ENCODE results near the gene IL27RA. TPM values are rescaled to one million over a fixed set of nuclear protein-coding genes. Genes with fewer than 3 reads are reported as not detected.

The IL27RA gene
- total RNA-seq, 2 donors from 2014 or later: 34.9 to 44.0 TPM

DNA sequence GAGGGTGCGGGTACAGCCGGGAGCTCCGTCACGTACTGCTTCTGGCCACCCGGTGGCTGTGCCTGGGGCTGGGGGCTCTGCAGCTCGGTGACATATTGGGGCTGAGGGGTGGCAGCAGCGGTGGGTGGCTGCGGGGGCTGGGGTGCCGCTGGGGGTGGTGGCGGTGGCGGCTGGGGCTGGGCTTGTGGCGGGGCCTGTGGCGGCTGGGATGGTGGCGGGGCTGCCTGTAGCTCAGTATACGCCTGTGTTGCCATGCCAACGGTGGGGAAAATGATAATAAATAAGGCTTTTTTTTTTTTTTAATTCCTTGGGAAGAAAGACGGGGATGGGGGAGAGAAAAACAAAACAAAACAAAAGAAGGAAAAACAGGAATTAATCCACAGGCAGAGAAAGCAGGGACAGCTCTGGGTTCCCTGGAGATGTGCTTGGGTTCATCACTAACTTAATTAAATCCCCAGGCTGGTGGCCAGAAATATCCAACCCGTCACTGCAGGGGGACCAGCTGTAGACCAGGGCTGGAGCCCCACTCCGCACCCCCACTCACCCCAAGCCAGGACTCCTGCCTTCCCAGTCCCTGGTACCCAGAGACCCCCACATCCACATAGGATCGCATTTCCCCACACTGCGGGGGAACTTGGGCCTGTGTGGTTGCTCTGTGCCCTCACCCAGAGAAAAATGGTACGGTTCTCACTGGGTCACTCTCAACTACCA lies 37.8 kb upstream of the IL27RA start:
- Mint-ChIP-seq H3K4me3 (no peak overlapping the region), H3K36me3 (no peaks in the 10 kb centered on the region), H3K9me3 (no peaks in the 10 kb centered on the region), H3K4me1 (ENCODE audit: low read depth in 2 of 2) (peaks cover 0 to 17% of the 10 kb centered on the region in 2 donors), H3K27ac (no peak overlapping the region), H3K27me3 (no peaks in the 10 kb centered on the region)
- no peak for DNase-seq (ENCODE audit: low spot score)
- peak in 1 of 2 donors; percentile 29 for ATAC-seq

DNA sequence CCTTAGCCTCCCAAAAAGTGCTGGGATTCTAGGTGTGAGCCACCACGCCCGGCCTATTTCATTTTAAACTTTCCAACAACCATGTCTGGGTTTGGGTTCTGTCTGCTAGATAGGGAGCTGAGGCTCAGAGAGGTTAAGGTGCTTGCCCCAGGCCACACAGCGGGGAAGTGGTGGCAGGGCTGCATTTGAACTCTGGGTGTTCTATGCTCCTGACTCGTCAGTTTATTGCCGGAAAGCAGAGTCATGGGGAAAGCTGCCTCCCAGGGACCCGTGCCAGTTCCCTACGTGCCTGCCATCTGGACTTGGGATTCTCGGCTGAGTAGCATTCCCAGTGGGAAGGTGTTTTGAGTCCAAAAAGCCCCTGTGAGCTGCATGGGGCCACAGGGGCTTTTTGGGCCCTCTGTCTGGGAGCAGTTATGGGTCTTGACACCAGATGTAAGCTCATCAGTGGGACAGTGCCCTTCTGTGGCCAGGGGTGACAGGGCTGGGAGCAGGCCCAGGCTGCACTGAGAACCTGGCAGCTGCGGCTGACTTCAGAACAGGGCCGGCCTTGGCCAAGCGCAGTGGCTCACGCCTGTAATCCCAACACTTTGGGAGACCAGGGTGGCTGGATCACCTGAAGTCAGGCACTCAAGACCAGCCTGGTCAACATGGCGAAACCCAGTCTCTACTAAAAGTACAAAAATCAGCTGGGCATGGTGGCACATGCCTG lies 36.4 kb upstream of the IL27RA start:
- ATAC-seq (no peak), DNase-seq (ENCODE audit: low spot score) (no peak)
- Mint-ChIP-seq H3K36me3 (no peaks in the 10 kb centered on the region), H3K9me3 (no peaks in the 10 kb centered on the region), H3K27ac (no peak overlapping the region), H3K4me1 (ENCODE audit: low read depth in 2 of 2) (peaks cover 0 to 3% of the 10 kb centered on the region in 2 donors), H3K27me3 (no peaks in the 10 kb centered on the region), H3K4me3 (no peak overlapping the region)

DNA sequence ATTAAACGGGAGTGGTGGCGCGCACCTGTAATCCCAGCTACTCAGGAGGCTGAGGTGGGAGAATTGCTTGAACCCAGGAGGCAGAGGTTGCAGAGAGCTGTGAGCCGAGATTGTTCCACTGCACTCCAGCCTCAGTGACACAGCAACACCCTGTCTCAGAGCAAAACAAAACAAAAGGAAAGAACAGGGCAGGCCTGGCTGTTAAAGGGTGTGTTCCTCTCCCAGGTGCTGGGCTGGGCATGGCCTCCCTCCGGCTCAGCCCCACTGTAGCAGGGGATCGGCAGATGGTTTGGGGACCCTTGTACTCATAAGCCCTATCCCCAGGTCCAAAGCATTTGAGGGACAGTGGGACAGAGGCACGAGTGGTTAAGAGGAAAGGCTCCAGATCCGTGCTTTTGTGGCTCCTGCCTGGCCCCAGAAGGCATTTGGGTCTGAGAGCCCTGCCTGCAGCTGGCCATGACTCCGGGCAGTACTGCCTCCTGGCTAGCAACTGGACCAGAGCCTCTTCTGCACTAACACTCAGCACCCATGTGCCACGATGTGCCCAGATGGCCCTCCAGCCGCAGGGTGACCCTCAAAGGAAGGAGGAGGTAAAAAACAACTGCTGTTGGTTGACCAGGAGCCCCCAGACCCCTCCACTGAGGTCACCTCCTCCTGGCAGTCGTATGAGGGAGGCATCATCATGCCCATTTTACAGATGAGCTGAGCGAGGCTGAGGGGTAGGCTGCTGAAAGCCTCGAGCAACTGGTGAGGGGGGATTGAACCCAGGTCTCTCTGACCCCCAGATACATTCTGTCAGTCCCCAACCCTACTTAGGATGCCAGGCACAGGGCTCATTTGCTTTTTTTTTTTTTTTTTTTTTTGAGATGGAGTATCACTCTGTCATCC lies 35.4 kb upstream of the IL27RA start:
- peaks cover under 1 to 5% of the 10 kb centered on the region in 2 donors for H3K4me1 Mint-ChIP-seq (ENCODE audit: low read depth in 2 of 2)
- H3K36me3 Mint-ChIP-seq: no peaks in the 10 kb centered on the region
- DNase-seq (ENCODE audit: low spot score): no peak
- H3K4me3 Mint-ChIP-seq: no peak overlapping the region
- H3K27me3 Mint-ChIP-seq: no peaks in the 10 kb centered on the region
- no peaks in the 10 kb centered on the region for H3K9me3 Mint-ChIP-seq
- H3K27ac Mint-ChIP-seq: no peak overlapping the region
- ATAC-seq: no peak

DNA sequence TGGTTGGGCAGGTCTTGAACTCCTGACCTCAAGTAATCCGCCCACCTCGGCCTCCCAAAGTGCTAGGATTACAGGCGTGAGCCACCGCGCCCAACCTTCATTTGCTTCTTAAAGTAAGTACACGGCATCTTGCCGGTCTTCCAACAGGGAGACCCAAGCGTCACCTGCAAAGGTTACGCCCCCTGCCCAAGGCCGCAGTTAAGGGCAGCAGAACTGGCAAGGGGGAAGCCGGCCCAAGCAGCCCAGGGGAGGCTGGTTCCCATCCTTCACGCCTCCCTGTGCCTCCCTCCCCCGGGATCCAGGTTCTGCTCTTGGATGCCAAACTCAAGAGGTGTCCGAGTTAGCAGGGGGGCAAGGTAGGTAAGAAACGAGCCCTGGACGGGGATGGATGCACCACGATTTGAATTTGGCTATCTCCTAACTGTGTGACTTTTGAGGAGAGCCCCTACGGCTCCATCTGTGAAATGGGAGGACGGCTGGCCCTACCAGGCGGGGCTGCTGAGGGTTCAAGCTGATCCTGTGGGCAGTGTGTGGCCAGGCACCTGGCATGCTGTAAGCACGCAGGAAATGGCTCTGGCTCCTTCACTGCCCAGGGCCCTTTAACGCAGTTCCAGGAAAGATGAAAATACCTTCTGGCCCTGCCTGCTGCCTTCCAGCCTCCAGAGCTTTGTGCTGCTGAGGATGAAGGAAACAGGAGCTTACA lies 34.5 kb upstream of the IL27RA start:
- H3K36me3 Mint-ChIP-seq: no peaks in the 10 kb centered on the region
- no peak overlapping the region for H3K27ac Mint-ChIP-seq
- no peaks in the 10 kb centered on the region for H3K27me3 Mint-ChIP-seq
- ATAC-seq (no peak), DNase-seq (ENCODE audit: low spot score) (no peak)
- H3K9me3 Mint-ChIP-seq: no peaks in the 10 kb centered on the region
- no peak overlapping the region for H3K4me3 Mint-ChIP-seq
- peaks cover 6 to 7% of the 10 kb centered on the region in 2 donors for H3K4me1 Mint-ChIP-seq (ENCODE audit: low read depth in 2 of 2)

DNA sequence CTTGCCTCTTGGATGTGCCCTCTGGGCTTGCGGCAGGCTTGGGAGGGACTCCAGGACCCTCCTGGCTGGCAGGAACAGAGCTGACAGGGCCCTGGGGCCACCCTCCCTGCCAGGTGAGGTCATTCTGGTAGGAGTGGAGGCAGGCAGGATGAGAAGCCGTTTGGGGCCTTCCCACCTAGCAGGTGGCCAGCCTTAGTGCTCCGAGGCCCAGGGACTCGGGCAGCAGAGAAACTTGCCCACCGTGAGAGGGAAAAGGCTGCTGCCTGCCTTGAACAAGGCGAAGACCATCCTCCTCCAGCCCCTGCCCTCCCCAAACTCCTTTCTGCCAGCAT lies 34.0 kb upstream of the IL27RA start:
- Mint-ChIP-seq H3K4me1 (ENCODE audit: low read depth in 2 of 2) (peaks cover 9 to 12% of the 10 kb centered on the region in 2 donors), H3K36me3 (no peaks in the 10 kb centered on the region), H3K27me3 (no peaks in the 10 kb centered on the region), H3K27ac (no peak overlapping the region), H3K9me3 (no peaks in the 10 kb centered on the region), H3K4me3 (no peak overlapping the region)
- ATAC-seq (no peak), DNase-seq (ENCODE audit: low spot score) (no peak)

DNA sequence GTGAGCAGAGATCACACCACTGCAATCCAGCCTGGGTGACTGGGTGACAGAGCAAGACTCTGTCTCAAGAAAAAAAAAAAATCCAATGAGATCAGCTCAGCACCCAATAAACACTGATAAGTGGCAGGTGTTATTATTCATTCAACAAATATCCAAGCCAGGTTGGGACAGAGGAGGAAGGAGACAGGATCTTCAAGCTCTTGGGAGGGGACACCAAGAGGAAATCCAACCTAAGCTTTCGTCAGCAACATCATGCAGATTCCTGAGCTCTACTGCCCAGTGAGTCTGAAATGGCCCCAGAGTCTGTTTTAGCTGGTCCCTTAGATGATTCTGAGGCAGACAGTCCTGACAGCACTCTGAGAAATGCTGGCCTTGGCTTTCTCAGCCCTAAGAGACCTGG lies 33.1 kb upstream of the IL27RA start:
- no peak overlapping the region for H3K27ac Mint-ChIP-seq
- ATAC-seq: no peak
- no peak for DNase-seq (ENCODE audit: low spot score)
- no peaks in the 10 kb centered on the region for H3K36me3 Mint-ChIP-seq
- no peaks in the 10 kb centered on the region for H3K9me3 Mint-ChIP-seq
- H3K4me3 Mint-ChIP-seq: no peak overlapping the region
- peaks cover 16 to 21% of the 10 kb centered on the region in 2 donors for H3K4me1 Mint-ChIP-seq (ENCODE audit: low read depth in 2 of 2)
- H3K27me3 Mint-ChIP-seq: no peaks in the 10 kb centered on the region

DNA sequence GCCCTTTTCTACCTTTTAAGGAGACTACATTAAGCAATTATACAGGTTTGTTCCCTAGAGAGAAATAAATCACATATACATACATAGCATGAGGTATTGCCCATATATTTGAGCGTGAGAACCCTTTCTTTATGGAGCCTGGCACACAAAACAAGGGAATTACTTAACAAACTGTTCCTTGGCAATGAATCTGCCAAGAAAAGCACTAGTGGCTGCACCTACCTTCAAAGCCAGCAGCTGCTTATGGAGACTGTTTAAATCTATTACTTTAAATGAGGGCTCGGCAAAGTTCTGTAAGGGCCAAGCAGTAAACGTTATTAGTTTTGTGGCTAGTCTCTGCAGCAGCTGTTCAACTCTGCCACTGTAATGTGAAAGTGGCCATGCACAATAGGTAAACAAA lies 32.5 kb upstream of the IL27RA start:
- no peak overlapping the region for H3K27ac Mint-ChIP-seq
- DNase-seq (ENCODE audit: low spot score) (no peak), ATAC-seq (no peak)
- H3K27me3 Mint-ChIP-seq: no peaks in the 10 kb centered on the region
- H3K4me3 Mint-ChIP-seq: no peak overlapping the region
- H3K36me3 Mint-ChIP-seq: no peaks in the 10 kb centered on the region
- H3K9me3 Mint-ChIP-seq: no peaks in the 10 kb centered on the region
- peaks cover 18 to 23% of the 10 kb centered on the region in 2 donors for H3K4me1 Mint-ChIP-seq (ENCODE audit: low read depth in 2 of 2)

DNA sequence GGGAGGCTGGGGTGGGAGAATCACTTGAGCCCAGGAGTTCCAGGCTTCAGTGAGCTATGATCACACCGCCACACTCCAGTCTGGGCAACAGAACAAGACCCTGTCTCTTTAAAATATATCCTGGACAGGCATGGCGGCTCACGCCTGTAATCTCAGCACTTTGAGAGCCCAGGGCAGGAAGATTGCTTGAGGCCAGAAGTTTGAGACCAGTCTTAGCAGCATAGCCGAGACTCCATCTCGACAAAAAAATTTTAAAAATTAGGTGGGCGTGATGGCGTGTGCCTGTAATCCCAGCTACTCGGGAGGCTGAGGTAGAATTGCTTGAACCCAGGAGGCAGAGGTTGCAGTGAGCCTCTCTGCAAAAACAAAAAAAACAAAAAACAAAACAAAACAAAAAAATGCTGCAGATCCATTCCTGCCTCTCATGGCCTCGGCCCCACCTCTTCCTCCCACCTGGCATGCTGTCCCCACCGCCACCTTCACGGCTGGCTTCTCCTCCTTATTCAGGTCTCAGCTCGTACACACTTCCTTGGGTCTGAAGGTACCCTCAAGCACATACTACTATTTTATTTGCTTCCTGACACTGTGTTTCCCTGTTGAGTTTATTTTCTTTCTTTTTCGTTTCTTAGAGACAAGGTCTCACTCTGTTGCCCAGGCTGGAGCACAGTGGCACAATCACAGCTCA lies 30.7 kb upstream of the IL27RA start:
- Mint-ChIP-seq H3K27ac (peak overlapping the region; percentile 88 to 96), H3K4me3 (no peak overlapping the region), H3K27me3 (no peaks in the 10 kb centered on the region), H3K36me3 (no peaks in the 10 kb centered on the region), H3K9me3 (no peaks in the 10 kb centered on the region), H3K4me1 (ENCODE audit: low read depth in 2 of 2) (peaks cover 23 to 35% of the 10 kb centered on the region in 2 donors)
- no peak for ATAC-seq
- DNase-seq (ENCODE audit: low spot score): no peak

DNA sequence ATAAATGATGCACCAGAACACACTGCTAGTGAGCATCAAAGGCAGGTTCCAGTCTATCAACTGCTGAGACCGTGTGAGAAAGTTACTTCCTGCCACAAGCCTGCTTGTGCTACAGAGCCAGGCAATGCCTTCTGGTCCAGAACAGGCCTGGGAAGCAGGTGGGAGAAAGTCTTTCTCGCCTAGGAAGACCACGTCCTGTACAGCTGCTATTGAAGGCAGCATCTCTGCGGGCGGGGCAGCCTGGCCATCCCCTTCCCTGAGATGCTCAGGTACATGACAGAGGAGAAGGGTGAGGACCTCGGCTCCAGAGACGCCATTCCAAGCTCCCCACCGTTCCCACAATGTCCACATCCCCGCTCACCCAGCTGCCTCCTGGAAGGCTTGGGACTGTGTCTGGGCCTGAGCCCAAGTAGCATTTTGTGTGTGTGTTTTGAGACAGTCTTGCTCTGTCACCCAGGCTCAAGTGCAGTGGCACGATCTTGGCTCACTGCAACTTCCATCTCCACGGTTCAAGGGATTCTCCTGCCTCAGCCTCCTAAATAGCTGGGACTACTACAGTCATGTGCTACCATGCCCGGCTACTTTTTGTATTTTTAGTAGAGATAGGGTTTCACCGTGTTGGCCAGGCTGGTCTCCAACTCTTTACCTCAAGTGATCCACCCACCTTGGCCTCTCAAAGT lies 28.9 kb upstream of the IL27RA start:
- DNase-seq (ENCODE audit: low spot score) (no peak), ATAC-seq (no peak)
- Mint-ChIP-seq H3K27ac (peak overlapping the region; percentile 88 to 96), H3K27me3 (no peaks in the 10 kb centered on the region), H3K9me3 (no peaks in the 10 kb centered on the region), H3K36me3 (no peaks in the 10 kb centered on the region), H3K4me3 (peak overlapping the region; percentile 76), H3K4me1 (ENCODE audit: low read depth in 2 of 2) (peaks cover 25 to 39% of the 10 kb centered on the region in 2 donors)

DNA sequence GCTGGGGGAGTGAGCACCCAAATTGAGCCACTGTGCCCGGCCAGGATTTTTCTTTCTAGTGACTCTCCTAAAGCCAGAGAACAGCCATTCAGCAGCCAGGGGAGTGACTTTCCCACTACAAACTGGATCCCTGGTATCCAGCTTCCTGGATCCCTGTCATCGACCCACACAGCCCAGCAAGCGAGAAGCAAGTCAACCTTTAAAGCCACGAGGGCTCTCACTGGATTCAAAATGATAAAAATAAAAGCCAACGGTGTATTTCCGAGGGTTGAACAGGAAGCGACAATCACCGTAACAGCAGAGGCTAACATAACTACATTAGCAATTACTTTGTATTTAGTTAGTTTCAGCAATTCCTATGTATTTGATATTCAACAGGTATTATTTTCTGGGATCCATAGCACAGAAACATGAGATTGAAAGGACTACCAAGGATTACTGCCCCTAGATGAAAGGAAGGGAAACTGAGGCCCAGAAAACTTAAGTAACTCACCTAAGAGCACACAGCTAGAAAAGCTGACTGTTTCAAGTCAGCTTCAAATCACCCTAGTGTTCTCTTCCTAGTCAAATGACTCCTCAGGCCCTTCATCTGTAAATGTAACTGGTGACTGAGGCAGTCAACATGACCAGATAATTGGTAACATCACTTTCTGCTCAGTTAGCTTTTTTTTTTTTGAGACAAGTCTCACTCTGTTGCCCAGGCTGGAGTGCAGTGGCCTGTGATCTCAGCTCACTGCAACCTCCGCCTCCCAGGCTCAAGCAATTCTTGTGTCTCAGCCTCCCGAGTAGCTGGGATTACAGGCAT lies 28.1 kb upstream of the IL27RA start:
- DNase-seq (ENCODE audit: low spot score): no peak
- ATAC-seq: no peak
- Mint-ChIP-seq H3K27ac (peak overlapping the region; percentile 88 to 96), H3K4me1 (ENCODE audit: low read depth in 2 of 2) (peaks cover 27 to 39% of the 10 kb centered on the region in 2 donors), H3K27me3 (no peaks in the 10 kb centered on the region), H3K36me3 (no peaks in the 10 kb centered on the region), H3K9me3 (no peaks in the 10 kb centered on the region), H3K4me3 (peak overlapping the region; percentile 76)

DNA sequence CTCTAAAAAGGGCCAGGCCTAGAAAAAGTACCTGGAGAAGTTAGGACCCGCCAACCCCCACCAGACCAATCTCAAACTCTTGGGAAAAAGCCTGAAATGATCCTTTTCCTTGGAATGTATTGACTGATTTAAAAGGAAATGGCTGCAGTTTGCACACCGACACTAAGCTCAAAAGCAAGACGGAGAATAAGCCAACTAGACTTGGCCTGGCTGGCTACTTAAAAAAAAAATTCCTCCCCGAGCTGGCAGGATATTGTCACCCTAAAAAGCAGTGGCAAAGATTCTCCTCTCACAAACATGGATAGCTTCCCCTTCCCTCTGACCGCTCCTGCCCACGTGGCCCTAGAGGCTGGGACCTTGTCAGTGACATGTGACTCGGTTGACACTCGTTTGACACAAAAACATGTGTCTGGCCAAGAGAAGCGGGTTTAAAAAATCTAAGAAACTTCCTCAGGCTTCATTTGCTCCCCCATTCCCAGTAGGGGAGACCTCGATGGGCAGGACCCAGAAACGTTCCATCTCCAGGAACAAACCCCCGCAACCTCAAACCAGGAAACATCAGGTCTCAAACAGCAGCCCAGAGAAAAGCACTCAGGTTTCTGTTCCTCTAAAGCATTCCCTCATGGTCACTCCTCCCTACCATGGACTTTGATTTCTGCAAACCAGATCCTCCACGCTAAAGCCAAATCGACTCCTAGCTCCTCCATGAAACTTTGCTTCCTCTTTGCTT lies 26.8 kb upstream of the IL27RA start:
- H3K27me3 Mint-ChIP-seq: no peaks in the 10 kb centered on the region
- peak overlapping the region; percentile 70 to 91 for H3K27ac Mint-ChIP-seq
- no peaks in the 10 kb centered on the region for H3K36me3 Mint-ChIP-seq
- no peaks in the 10 kb centered on the region for H3K9me3 Mint-ChIP-seq
- H3K4me1 Mint-ChIP-seq (ENCODE audit: low read depth in 2 of 2): peaks cover 27 to 39% of the 10 kb centered on the region in 2 donors
- no peak for ATAC-seq
- H3K4me3 Mint-ChIP-seq: peak overlapping the region; percentile 89
- no peak for DNase-seq (ENCODE audit: low spot score)

Data from natural killer cell treated with Interleukin-12 subunit alpha and Interleukin-12 subunit beta and Interleukin-15 and Interleukin-18, amount 100 ng/mL, for 72 hours (primary cell).